Measurements from ENCODE around the gene ZBTB45.

- TF ChIP-seq POLR2AphosphoS5 (IDR thresholded peaks at IDR 0.05; ENCODE audit: low read depth, low read length), result no peak
- no peak for TF ChIP-seq TAF1 (IDR thresholded peaks at IDR 0.05; ENCODE audit: borderline replicate concordance, insufficient read depth, low read length)
Observed at GRCh38 chr19:58477871-58478270, 41.7 kb downstream of the ZBTB45 start.
